GM10266 (cell line): ENCODE data around the gene GPR148.
"Not testable (repeated sequence)": the region's sequence is repeated elsewhere in the genome, so short reads cannot be mapped to it uniquely, and the experiment has no call there.

Experiments used
- DNase-seq: peaks from one replicate; pipeline ENCODE4 v3.0.0; 2012; ENCODE audit errors: extremely low spot score
- TF ChIP-seq, protein P1 (sequence below): IDR thresholded peaks from 2 replicates; pipeline ENCODE4 v1.5.1; 2012; ENCODE audit warnings: mild to moderate bottlenecking, low read depth; ENCODE audit not compliant: control insufficient read depth, insufficient read depth; ENCODE audit errors: missing control alignments

The GPR148 gene

DNA sequence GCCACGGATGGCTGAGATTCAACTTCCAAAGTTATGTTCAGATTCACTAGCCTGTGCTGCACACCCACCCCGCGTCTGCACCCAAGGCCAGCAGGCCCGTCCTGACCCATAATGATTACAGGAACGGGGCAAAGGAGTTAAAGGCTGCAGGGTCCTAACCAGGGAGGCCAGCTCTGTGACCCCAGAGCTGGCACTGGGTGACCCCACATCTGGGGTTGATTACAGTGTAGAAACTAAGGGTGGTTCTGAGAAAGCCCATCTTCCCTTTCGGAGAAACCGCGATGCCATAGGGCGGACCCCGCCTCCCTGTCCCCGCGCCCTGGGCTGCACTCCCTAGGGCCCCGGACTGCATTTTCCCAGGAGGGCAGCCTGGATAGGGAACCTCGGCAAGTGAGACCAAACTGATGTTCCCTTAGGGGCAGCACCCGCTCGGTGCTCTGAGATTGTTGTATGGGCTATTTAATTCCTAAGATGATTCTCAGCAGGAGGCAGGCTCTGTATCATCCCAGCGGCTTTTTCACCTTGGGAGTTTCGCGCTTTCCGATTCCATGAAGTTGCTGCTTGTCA is 2.2 kb upstream of the GPR148 start:
- no peak for DNase-seq
- TF ChIP-seq, protein P1, sequence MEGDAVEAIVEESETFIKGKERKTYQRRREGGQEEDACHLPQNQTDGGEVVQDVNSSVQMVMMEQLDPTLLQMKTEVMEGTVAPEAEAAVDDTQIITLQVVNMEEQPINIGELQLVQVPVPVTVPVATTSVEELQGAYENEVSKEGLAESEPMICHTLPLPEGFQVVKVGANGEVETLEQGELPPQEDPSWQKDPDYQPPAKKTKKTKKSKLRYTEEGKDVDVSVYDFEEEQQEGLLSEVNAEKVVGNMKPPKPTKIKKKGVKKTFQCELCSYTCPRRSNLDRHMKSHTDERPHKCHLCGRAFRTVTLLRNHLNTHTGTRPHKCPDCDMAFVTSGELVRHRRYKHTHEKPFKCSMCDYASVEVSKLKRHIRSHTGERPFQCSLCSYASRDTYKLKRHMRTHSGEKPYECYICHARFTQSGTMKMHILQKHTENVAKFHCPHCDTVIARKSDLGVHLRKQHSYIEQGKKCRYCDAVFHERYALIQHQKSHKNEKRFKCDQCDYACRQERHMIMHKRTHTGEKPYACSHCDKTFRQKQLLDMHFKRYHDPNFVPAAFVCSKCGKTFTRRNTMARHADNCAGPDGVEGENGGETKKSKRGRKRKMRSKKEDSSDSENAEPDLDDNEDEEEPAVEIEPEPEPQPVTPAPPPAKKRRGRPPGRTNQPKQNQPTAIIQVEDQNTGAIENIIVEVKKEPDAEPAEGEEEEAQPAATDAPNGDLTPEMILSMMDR, result no peak

DNA sequence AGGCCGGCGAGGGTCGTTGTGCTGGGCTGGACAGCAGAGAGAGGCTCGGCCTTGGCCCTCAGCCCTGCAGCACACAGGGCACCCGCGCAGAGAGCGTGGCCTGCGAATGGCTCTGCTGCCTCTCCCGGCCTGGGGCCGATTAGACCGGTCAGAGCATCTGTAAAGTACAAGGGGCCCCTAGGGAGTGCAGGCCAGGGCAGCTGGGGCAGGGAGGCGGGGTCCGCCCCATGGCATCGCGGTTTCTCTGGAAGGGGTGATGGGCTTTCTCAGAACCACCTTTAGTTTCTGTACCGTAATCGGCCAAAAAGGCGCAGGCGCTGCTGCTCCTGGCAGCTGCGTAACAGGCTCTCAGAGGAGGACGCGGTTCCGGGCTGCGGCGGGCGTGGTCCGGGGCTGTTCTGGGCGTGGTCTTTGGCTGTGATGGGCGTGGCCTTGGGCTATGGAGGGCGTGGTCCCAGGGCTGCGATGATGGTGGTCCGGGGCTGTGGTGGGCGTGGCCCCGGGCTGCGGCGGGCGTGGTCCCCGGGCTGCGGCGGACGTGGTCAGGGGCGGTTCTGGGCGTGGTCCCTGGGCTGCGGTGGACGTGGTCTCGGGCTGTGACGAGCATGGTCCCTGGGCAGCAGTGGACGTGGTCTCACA is 1.5 kb upstream of the GPR148 start:
- TF ChIP-seq, protein P1, result no peak
- DNase-seq, result peak; percentile 85

DNA sequence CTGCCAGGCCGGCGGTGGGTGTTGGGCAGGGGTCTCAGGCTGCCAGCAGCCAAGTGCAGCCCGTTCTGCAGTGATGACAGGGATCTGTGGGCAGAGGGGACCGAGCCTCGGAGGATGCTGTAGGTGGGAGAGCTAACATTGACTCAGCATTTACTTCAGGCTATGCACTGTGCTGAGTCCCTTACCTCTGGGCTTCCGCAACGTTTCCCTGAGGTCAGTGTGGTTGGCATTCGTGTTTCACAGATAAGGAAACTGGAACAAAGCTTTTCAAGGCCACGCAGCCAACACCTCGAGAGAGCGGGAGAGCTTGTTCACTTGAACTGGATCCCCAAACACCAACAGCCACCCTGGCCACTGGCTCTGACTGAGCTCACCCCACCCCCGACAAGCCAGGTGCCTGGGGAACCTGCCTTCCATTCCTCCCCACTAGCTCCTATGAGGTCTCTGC is 839 bp upstream of the GPR148 start:
- DNase-seq, result no peak
- TF ChIP-seq, protein P1, result no peak

DNA sequence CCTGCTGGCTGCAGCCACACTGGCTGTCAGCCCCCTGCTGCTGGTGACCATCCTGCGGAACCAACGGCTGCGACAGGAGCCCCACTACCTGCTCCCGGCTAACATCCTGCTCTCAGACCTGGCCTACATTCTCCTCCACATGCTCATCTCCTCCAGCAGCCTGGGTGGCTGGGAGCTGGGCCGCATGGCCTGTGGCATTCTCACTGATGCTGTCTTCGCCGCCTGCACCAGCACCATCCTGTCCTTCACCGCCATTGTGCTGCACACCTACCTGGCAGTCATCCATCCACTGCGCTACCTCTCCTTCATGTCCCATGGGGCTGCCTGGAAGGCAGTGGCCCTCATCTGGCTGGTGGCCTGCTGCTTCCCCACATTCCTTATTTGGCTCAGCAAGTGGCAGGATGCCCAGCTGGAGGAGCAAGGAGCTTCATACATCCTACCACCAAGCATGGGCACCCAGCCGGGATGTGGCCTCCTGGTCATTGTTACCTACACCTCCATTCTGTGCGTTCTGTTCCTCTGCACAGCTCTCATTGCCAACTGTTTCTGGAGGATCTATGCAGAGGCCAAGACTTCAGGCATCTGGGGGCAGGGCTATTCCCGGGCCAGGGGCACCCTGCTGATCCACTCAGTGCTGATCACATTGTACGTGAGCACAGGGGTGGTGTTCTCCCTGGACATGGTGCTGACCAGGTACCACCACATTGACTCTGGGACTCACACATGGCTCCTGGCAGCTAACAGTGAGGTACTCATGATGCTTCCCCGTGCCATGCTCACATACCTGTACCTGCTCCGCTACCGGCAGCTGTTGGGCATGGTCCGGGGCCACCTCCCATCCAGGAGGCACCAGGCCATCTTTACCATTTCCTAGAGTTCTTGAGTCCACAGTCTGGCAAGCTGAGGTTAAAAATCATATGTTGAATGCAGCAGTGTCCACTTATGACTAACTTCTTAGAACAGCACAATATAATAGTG is 741 bp downstream of the GPR148 start:
- no peak for DNase-seq
- TF ChIP-seq, protein P1, result no peak

DNA sequence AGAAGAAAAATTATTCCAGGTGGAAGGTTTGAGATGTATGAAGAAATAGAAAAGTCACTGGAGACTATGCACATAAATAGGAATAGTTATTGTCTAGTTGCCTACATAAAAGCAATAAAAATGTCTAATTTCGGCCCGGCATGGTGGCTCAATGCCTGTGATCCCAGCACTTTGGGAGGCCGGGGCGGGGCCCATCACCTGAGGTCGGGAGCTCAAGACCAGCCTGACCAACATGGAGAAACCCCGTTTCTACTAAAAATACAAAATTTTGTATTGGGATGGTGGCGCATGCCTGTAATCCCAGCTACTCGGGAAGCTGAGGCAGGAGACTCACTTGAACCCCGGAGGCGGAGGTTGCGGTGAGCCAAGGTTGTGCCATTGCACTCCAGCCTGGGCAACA is 3.4 kb downstream of the GPR148 start:
- not testable (repeated sequence) for DNase-seq

DNA sequence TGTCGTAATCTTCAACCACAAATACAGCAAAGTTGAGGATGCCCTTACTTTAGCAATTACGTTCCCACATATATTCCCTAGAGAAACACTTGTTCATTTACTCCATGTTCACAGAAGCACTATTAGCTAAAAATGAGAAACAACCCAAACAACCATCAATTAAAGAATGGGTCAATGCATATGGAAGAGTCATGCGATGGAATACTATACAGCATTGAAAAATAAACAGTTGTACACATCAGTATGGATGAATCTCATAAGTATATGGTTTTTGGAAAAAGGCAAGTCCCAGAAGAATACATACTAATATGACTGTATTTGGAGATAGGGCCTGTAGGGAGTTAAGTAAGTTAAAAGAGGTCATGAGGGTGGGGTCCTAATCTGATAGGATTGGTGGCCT is 6.3 kb downstream of the GPR148 start:
- no peak for DNase-seq
- TF ChIP-seq, protein P1, result no peak

DNA sequence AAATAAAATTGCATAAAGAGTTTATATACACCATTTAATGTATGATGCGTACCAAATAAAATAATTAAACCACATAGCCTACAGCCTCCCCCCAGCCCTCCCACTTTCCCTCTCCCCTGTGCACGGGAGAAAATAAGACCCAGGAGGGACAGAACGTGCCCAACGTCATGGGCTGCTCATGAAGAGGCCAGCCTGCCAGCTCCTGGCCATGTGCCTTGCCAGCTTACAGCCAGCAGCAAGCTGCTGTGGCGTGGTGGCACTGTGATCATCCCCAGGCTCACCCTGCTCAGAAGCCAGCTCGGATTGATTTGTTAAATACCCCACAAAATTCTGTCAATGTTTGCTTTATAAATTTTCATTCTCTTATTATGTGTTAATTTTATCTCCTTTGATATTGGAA is 7.6 kb downstream of the GPR148 start:
- TF ChIP-seq, protein P1, result no peak
- DNase-seq, result no peak
